Hepatocyte (in vitro differentiated cells): Measurements from ENCODE around the gene NOS3. TPM values are rescaled to one million over a fixed set of nuclear protein-coding genes. Genes with fewer than 3 reads are reported as not detected.
"Not testable (repeated sequence)": the region's sequence is repeated elsewhere in the genome, so short reads cannot be mapped to it uniquely, and the experiment has no call there.

ENCODE experiments used
- DNase-seq: peaks from one replicate; pipeline ENCODE4 v3.0.0-alpha.2; 2016; ENCODE audit warnings: low spot score
- H2AFZ ChIP-seq: fragments of 200-600 bp; sonication (generic); 2 replicates; pipeline ENCODE4 v1.6.0; 2016; ENCODE audit warnings: antibody characterized with exemption, mild to moderate bottlenecking
- H3K27ac ChIP-seq: fragments of 200-600 bp; sonication (generic); 2 replicates; pipeline ENCODE4 v1.5.1; 2016; ENCODE audit warnings: mild to moderate bottlenecking
- H3K27me3 ChIP-seq: fragments of 200-600 bp; sonication (generic); 2 replicates; pipeline ENCODE4 v1.6.1; 2016
- H3K36me3 ChIP-seq: fragments of 200-600 bp; sonication (generic); replicated peaks from 2 replicates; pipeline ENCODE4 v1.5.1; 2016; ENCODE audit warnings: low read depth; ENCODE audit not compliant: insufficient read depth
- H3K4me1 ChIP-seq: fragments of 200-600 bp; sonication (generic); 2 replicates; pipeline ENCODE4 v1.5.1; 2016; ENCODE audit warnings: mild to moderate bottlenecking, moderate library complexity; ENCODE audit not compliant: insufficient read depth
- H3K4me2 ChIP-seq: fragments of 200-600 bp; sonication (generic); 2 replicates; pipeline ENCODE4 v1.6.0; 2016
- H3K4me3 ChIP-seq: fragments of 200-600 bp; sonication (generic); 2 replicates; pipeline ENCODE4 v1.5.1; 2016; ENCODE audit warnings: mild to moderate bottlenecking
- H3K79me2 ChIP-seq: fragments of 200-600 bp; sonication (generic); 2 replicates; pipeline ENCODE4 v1.6.0; 2017; ENCODE audit warnings: mild to moderate bottlenecking
- H3K9me2 ChIP-seq: fragments of 200-600 bp; sonication (generic); replicated peaks from 2 replicates; pipeline ENCODE4 v1.6.0; 2017; ENCODE audit warnings: mild to moderate bottlenecking; ENCODE audit not compliant: insufficient read depth
- H3K9me3 ChIP-seq: fragments of 200-600 bp; sonication (generic); 2 replicates; pipeline ENCODE4 v1.5.1; 2016; ENCODE audit warnings: low read depth, mild to moderate bottlenecking
- H4K20me1 ChIP-seq: fragments of 200-600 bp; sonication (generic); 2 replicates; pipeline ENCODE4 v1.6.0; 2016; ENCODE audit warnings: mild to moderate bottlenecking; ENCODE audit not compliant: insufficient read depth, poor library complexity, severe bottlenecking
- CTCF ChIP-seq: fragments of 200-600 bp; sonication (generic); IDR thresholded peaks from 2 replicates; pipeline ENCODE4 v1.5.1; 2016; ENCODE audit warnings: antibody characterized with exemption, mild to moderate bottlenecking; ENCODE audit not compliant: poor library complexity
- EZH2 ChIP-seq: fragments of 200-600 bp; sonication (generic); IDR thresholded peaks from 2 replicates; pipeline ENCODE4 v1.6.1; 2016; ENCODE audit warnings: antibody characterized with exemption, mild to moderate bottlenecking, borderline replicate concordance
- EZH2phosphoT487 ChIP-seq: fragments of 200-600 bp; sonication (generic); IDR thresholded peaks from one replicate; pipeline ENCODE4 v1.6.1; 2018; ENCODE audit warnings: antibody characterized with exemption, mild to moderate bottlenecking, low read depth, moderate library complexity; ENCODE audit not compliant: unreplicated experiment, severe bottlenecking
- WGBS: methylation state at CpG from one replicate; pipeline ENCODE4 v1.1.6; 2016; ENCODE audit warnings: low lambda C conversion rate; ENCODE audit errors: missing lambda C conversion rate; 5-methylcytosine and 5-hydroxymethylcytosine counted together
- polyA plus RNA-seq: library from polyadenylated mRNA; unstranded; fragments of >200 nt; fragmentation: Nextera tagmentation; extraction: Ambion mirVana; gene quantifications from 2 replicates; pipeline ENCODE4 v1.2.1, GENCODE V29; 2016
- total RNA-seq: library from RNA; depleted of rRNA; stranded (reverse); fragments of >200 nt; gene quantifications from 2 replicates; pipeline ENCODE4 v1.2.3, GENCODE V29; 2014

NOS3 gene
- total and polyA plus RNA-seq, 2 experiments from 2014 or later: 9.8 to 17.4 TPM

DNA sequence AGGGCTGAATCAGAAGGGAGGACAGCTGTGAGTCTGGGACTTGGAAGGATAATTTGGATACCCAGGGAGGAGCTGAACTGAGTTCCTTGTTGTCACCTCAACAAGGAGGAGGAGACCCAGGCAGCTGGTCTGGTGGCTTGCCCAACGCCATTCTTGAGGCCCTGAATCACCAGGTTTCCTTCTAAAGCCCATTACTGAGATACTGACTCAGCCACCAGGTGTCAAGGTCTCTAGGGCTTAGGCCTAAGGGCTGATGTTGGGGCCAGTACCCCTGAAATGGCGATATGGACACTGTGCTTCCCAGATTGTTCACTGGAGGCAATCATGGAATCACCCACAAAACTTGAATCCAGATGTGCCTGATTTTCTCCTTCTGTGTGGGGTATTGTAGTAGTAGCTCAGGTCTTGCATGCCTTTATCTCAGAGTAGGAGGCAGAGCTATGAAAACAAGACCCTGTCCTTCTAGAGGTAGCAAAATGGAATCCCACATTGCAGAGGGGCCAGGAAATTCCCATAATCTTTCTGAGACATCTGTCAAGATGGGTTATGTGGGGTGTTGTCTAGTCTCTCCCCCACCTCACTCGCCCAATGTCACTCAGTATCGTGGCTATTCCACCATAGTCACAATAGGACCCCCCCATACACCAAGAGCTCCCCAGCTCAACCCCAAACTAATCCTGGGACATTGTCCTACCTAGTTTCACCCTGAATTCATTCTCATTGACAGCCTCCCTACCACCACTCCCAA is 35.3 kb downstream of the NOS3 start:
- H4K20me1 ChIP-seq: no peaks in the 10 kb centered on the region
- no peak for DNase-seq
- H3K27me3 ChIP-seq: peaks cover 2% of the 10 kb centered on the region
- peaks cover 13% of the 10 kb centered on the region for H3K79me2 ChIP-seq
- H2AFZ ChIP-seq: no peak overlapping the region
- WGBS: 77% methylated on average over 4 of the region's 4 CpGs
- peak overlapping the region; percentile 83 for H3K27ac ChIP-seq
- no peak overlapping the region for H3K4me2 ChIP-seq
- H3K9me3 ChIP-seq: no peaks in the 10 kb centered on the region
- TF ChIP-seq CTCF (no peak), EZH2 (no peak), EZH2phosphoT487 (no peak)
- H3K4me1 ChIP-seq: peaks cover 8% of the 10 kb centered on the region
- no peaks in the 10 kb centered on the region for H3K36me3 ChIP-seq
- no peaks in the 10 kb centered on the region for H3K9me2 ChIP-seq
- H3K4me3 ChIP-seq: no peak overlapping the region

- Histone ChIP-seq H2AFZ (peak overlapping the region; percentile 49), H3K4me2 (peak overlapping the region; percentile 76), H3K27ac (peak overlapping the region; percentile 83), H3K79me2 (peaks cover 13% of the 10 kb centered on the region)
- peak; percentile 31 for DNase-seq
- not testable (repeated sequence) for H3K9me3 ChIP-seq, H3K4me1 ChIP-seq, H3K4me3 ChIP-seq, H4K20me1 ChIP-seq, H3K27me3 ChIP-seq, H3K9me2 ChIP-seq, H3K36me3 ChIP-seq
- WGBS: 14% methylated on average over 19 of the region's 19 CpGs
Measured at GRCh38 chr7:151026771-151027727, 36.2 kb downstream of the NOS3 start.

DNA sequence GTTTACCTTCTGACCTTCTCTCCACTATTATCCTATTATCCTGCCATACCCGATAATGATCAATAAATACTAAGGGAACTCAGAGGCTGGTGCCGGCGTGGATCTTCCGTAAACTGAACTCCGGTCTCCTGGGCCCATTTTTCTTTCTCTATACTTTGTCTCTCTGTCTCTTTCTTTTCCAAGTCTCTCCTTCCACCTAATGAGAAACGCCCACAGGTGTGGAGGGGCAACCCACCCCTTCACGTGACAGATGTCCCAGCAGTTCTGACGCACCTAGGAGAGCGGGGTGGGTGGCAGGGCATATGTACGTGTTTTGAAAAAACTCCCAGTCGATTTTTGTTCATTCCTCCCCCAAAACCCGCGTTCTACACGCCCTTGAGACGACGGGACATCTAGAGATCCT is 36.9 kb downstream of the NOS3 start:
- not testable (repeated sequence) for H3K9me3 ChIP-seq, H3K36me3 ChIP-seq, DNase-seq, H3K4me1 ChIP-seq, H3K9me2 ChIP-seq, H3K27me3 ChIP-seq, H4K20me1 ChIP-seq
- 7% methylated on average over 16 of the region's 16 CpGs for WGBS
- peaks cover 13% of the 10 kb centered on the region for H3K79me2 ChIP-seq
- peak overlapping the region; percentile 53 for H2AFZ ChIP-seq
- H3K4me2 ChIP-seq: peak overlapping the region; percentile 76
- H3K27ac ChIP-seq: peak overlapping the region; percentile 83
- H3K4me3 ChIP-seq: peak overlapping the region; percentile 19

DNA sequence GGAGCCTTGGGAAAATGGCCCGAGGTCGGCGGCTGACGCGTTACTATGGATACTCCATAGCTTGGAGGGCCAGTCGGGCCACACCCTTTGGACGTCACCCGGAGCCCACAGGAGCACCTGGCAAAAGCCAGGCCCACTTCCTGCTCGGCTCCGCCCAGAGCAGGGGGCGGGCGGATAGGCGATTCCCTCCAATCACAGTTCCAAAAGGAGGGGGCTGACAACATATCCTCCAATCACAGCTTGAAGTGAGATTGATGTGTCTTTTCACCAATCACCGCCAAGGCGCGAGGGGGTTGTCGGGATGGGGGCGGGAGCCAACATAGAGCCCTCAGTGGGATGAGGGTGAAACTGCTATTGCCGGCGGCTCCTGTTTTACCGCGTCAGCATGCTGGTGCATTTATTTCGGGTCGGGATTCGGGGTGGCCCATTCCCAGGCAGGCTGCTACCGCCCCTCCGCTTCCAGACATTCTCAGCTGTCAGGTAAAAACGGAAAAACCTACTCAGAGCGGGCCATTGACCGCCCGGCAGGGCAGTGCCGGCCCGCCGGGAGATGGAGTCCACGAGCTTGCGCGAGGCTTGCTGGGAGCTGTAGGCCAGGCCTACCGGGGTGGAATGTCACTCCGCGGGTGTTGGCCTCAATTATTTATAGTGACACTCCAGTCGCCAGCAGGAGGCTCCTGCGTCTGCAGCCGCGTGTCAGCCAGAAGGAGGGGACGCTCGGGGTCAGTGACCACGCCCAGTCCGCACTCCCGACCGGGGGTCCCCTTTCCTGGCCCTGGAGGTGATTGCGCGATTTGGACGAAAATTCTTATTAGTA is 37.5 kb downstream of the NOS3 start, which contains the start of gene ABCB8:
TSS of gene ABCB8 (plus strand) at position 320 of the 817 bp plus-strand sequence. CDS start at position 386, 66 bp downstream.
- H3K36me3 ChIP-seq: no peaks in the 10 kb centered on the region
- peak; percentile 98 for DNase-seq
- H3K79me2 ChIP-seq: peaks cover 13% of the 10 kb centered on the region
- H3K27ac ChIP-seq: peak within 1 kb of the TSS; percentile 83
- peak within 1 kb of the TSS; percentile 51 for H3K4me3 ChIP-seq
- no peaks in the 10 kb centered on the region for H3K9me2 ChIP-seq
- no peaks in the 10 kb centered on the region for H3K27me3 ChIP-seq
- TF ChIP-seq CTCF: peak; percentile 37
- no peak for TF ChIP-seq EZH2
- H2AFZ ChIP-seq: peak within 1 kb of the TSS; percentile 84
- H3K9me3 ChIP-seq: no peaks in the 10 kb centered on the region
- 2% methylated on average over 53 of the region's 53 CpGs for WGBS
- H3K4me1 ChIP-seq: peaks cover 8% of the 10 kb centered on the region
- H3K4me2 ChIP-seq: peak within 1 kb of the TSS; percentile 85
- H4K20me1 ChIP-seq: no peaks in the 10 kb centered on the region
